Measurements from ENCODE around the gene ASPM. TPM values are rescaled to one million over a fixed set of nuclear protein-coding genes. Genes with fewer than 3 reads are reported as not detected.
"Not testable (repeated sequence)": the region's sequence is repeated elsewhere in the genome, so short reads cannot be mapped to it uniquely, and the experiment has no call there.

ASPM gene
- total and polyA plus RNA-seq, 10 donors: 0.70 to 13.3 (median 3.5) TPM

DNA sequence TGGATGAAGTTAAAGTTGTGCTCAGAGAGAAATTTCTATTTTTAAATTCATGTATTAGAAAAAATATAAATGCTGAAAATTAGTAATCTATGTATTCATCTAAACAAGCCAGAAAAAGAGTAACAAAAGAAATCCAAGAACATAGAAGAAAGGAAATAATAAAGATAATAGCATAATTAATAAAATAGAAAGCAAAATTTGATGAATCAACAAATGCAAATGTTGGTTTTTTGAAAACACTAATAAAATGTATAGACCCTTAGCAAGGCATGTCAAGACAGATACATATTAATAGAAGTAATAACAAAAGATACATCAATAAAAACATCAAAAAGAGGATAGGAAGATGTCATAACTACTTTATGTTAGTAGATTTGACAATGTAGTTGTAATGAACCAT lies 97.4 kb downstream of the ASPM start:
- Histone ChIP-seq H3K27ac (no peak overlapping the region), H3K4me3 (no peak overlapping the region), H3K27me3 (replicated peaks in 1 of 7) (no peaks in the 10 kb centered on the region), H3K9me3 (peaks cover 0 to 5% (median 0%) of the 10 kb centered on the region in 8 donors), H3K4me1 (no peaks in the 10 kb centered on the region), H3K36me3 (no peaks in the 10 kb centered on the region)
- TF ChIP-seq, protein P1, sequence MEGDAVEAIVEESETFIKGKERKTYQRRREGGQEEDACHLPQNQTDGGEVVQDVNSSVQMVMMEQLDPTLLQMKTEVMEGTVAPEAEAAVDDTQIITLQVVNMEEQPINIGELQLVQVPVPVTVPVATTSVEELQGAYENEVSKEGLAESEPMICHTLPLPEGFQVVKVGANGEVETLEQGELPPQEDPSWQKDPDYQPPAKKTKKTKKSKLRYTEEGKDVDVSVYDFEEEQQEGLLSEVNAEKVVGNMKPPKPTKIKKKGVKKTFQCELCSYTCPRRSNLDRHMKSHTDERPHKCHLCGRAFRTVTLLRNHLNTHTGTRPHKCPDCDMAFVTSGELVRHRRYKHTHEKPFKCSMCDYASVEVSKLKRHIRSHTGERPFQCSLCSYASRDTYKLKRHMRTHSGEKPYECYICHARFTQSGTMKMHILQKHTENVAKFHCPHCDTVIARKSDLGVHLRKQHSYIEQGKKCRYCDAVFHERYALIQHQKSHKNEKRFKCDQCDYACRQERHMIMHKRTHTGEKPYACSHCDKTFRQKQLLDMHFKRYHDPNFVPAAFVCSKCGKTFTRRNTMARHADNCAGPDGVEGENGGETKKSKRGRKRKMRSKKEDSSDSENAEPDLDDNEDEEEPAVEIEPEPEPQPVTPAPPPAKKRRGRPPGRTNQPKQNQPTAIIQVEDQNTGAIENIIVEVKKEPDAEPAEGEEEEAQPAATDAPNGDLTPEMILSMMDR (IDR thresholded peaks at IDR 0.05 in 8 of 11, conservative IDR thresholded peaks at IDR 0.05 in 3 of 11): no peak
- TF ChIP-seq POLR2AphosphoS5 (IDR thresholded peaks at IDR 0.05) (no peak), POLR2A (IDR thresholded peaks at IDR 0.05) (no peak)
- intact Hi-C loops (cut with DNase I; ENCODE audit: low total_unique reads): no loop called here
- no peak for DNase-seq

- H3K9me3 ChIP-seq: peaks cover 0 to 5% (median 0%) of the 10 kb centered on the region in 8 donors
- TF ChIP-seq, protein P1 (IDR thresholded peaks at IDR 0.05 in 8 of 11, conservative IDR thresholded peaks at IDR 0.05 in 3 of 11): no peak
- TF ChIP-seq POLR2A (IDR thresholded peaks at IDR 0.05) (no peak), POLR2AphosphoS5 (IDR thresholded peaks at IDR 0.05) (no peak)
- H3K27me3 ChIP-seq (replicated peaks in 1 of 7): peaks cover 0 to 5% (median 0%) of the 10 kb centered on the region in 7 donors
- intact Hi-C loops (cut with DNase I; ENCODE audit: low total_unique reads): no loop called here
- H3K36me3 ChIP-seq: no peaks in the 10 kb centered on the region
- H3K27ac ChIP-seq: no peak overlapping the region
- H3K4me1 ChIP-seq: no peaks in the 10 kb centered on the region
- 48 to 82% (median 80%) methylated on average over 2 to 4 of the region's 4 CpGs for WGBS, 5 donors
- H3K4me3 ChIP-seq: no peak overlapping the region
- DNase-seq: no peak
Measured at GRCh38 chr1:197042676-197043341, 103.7 kb downstream of the ASPM start.

DNA sequence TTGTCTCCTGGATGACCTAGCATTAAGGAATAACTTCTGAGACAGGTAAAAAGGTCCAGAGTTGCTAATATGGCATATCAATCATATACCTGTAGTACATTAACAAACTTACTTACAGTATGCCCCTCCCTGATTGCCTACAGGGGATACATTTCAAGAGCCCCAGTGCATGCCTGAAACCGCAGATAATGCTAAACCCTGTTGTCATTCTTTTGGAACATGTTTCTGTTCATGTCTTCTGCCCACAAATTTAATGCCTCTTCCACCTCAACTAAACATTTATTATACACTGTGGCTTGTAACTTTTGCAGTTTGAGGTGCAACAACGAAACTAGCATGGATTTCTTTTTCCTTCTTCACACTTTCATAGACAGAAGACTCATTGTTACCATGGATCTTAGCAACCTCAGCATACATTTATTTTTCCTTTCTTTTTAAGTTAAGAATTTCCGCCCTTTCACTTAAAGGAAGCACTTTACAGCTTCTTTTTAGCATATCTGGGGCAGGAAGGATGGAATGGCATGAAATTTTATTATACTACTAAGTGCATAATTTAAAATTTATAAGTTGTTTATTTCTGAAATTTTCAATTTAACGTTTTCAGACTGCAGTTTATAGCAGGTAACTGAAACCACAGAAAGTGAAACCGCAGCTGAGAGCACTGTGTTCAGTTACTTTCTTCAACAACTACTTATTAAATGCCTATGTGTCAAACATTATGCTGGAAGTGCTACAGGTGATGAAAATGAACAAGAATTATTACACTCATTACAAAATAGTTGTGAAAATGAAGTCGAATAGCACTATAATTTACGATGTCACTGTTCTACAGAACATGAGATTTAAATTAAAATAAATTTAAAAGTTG lies 104.7 kb downstream of the ASPM start:
- Histone ChIP-seq H3K4me1 (no peaks in the 10 kb centered on the region), H3K36me3 (no peaks in the 10 kb centered on the region), H3K27ac (no peak overlapping the region), H3K9me3 (no peaks in the 10 kb centered on the region), H3K4me3 (no peak overlapping the region), H3K27me3 (replicated peaks in 1 of 7) (peaks cover 0 to 5% (median 0%) of the 10 kb centered on the region in 7 donors)
- 67 to 73% (median 70%) methylated on average over 7 of the region's 7 CpGs for WGBS, 5 donors
- intact Hi-C loops (cut with DNase I; ENCODE audit: low total_unique reads): no loop called here
- TF ChIP-seq POLR2A (IDR thresholded peaks at IDR 0.05) (no peak), POLR2AphosphoS5 (IDR thresholded peaks at IDR 0.05) (no peak)
- TF ChIP-seq, protein P1 (IDR thresholded peaks at IDR 0.05 in 8 of 11, conservative IDR thresholded peaks at IDR 0.05 in 3 of 11): no peak
- DNase-seq: no peak

DNA sequence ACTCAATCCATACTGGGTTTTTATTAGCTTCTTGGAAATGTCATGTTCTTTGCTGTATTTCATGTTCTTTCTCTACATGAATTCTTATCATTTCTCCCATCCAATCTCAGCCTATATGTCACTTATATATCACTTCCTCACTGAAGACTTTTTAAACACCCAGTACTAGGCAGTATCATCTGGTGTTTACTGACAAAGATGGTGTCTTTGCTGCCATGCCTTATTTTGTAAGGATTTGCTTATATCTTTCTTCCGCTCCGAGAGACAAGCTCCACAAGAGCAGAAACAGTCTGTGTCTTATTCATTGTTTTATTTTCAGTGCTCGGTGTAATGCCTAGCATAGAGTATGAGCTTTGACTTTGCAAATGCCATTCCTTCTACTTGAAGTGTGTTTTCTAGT lies 109.6 kb downstream of the ASPM start:
- Histone ChIP-seq H3K27ac (no peak overlapping the region), H3K27me3 (replicated peaks in 1 of 7) (no peaks in the 10 kb centered on the region), H3K9me3 (no peaks in the 10 kb centered on the region), H3K4me3 (no peak overlapping the region), H3K36me3 (no peaks in the 10 kb centered on the region), H3K4me1 (no peaks in the 10 kb centered on the region)
- DNase-seq: no peak
- intact Hi-C loops (cut with DNase I; ENCODE audit: low total_unique reads): no loop called here
- 90 to 98% (median 92%) methylated on average over 3 of the region's 3 CpGs for WGBS, 5 donors
- TF ChIP-seq, protein P1 (IDR thresholded peaks at IDR 0.05 in 8 of 11, conservative IDR thresholded peaks at IDR 0.05 in 3 of 11): no peak
- TF ChIP-seq POLR2A (IDR thresholded peaks at IDR 0.05) (no peak), POLR2AphosphoS5 (IDR thresholded peaks at IDR 0.05) (no peak)

DNA sequence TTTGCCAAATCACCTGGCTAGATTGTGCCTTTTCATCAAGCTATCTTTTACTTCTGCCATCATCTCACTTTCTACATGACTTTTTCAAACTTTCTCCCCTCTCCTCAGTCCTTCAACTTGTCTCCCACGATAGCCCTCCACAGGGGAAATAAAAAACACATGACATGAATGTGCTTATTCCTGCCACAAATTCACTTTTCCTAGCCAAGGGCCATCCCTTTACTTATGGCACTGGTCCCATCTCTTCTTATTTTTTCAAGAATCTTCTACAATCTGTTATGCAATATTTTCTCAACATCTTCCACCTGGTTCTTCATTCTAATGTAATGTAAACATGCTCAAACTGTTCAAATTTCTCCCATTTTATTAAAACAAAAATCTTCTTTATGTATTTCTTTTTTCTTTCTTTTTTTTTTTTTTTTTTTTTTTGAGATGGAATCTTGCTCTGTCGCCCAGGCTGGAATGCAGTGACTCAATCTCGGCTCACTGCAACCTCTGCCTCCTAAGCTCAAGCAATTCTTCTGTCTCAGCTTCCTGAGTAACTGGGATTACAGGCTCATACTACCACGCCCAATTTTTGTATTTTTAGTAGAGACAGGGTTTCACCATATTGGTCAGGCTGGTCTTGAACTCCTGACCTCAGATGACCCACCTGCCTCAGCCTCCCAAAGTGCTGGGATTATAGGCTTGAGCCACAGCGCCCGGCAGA lies 111.7 kb downstream of the ASPM start:
- H3K27me3 ChIP-seq (replicated peaks in 1 of 7); H3K9me3 ChIP-seq; H3K4me3 ChIP-seq; H3K27ac ChIP-seq; DNase-seq; intact Hi-C loops (cut with DNase I; ENCODE audit: low total_unique reads); H3K4me1 ChIP-seq; H3K36me3 ChIP-seq: not testable (repeated sequence)
- 77 to 92% (median 83%) methylated on average over 6 of the region's 6 CpGs for WGBS, 5 donors
